ENCODE data around the gene CCDC32.
"Not testable (repeated sequence)": the region's sequence is repeated elsewhere in the genome, so short reads cannot be mapped to it uniquely, and the experiment has no call there.

The CCDC32 gene, protein sequence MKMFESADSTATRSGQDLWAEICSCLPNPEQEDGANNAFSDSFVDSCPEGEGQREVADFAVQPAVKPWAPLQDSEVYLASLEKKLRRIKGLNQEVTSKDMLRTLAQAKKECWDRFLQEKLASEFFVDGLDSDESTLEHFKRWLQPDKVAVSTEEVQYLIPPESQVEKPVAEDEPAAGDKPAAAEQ

DNA sequence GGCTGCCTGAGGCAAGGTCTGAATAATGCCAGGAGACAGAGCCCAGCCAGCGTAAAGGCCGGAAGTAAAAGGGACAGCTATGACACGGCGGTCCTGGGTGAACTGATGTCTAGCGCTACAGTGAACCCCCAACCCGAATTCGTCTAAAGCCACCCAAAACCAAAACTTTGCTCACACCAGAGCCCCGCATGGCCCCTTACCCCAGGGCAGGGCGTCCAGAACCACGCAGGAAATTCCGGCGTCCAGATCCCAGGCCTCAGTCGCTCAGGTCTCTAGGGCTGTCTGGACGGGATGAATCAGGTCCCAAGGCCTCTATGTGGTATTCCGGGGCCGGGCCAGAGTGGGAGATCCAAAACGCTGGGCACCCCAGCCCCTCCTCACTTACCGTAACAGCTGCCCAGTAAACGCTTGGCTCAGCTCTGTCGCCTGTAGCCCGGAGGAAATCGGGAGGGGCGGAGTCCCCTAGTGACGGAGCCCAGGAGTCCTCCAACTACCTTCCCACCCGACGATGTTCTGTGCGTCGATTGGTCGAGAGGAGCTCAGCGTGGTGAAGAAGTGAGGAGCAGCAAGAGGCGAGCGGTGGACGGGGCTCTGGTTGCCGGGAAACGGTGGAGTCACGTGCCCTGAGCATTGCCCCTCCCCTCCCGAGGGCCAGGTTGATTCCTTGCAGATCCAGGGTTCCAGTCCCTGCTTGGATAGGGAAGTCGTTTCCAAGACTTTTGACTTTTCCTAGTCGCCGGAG is at the start of gene CCDC32:
Gene CCDC32, minus strand, starts transcription at position 452 of the 742 bp plus-strand sequence. CDS start 2,027 bp downstream, outside the sequence.
- DNase-seq (ENCODE audit: low read depth): peak; percentile 92

DNA sequence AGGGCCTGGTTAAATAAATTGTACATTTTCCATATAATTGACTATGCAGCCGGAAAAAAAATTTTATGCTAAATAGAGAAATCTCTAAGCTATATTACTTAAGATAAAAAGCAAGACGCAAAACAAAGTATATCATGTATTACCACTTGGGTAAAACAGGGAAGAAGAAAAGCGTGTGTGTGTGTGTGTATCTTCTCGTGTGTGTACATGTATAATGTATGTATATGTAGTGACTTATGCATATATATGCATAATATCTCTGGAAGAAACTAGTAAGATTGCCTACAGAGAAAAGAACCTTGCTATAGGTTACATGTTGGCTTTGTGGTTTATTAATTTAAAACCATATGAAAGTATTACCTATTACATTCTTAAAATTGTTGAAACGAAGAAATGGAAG is 48.2 kb upstream of the CCDC32 start:
- DNase-seq (ENCODE audit: low read depth): no peak

- DNase-seq (ENCODE audit: low read depth): no peak
These were observed 39.1 kb upstream of the CCDC32 start for GRCh38 chr15:40603935-40604334.

DNA sequence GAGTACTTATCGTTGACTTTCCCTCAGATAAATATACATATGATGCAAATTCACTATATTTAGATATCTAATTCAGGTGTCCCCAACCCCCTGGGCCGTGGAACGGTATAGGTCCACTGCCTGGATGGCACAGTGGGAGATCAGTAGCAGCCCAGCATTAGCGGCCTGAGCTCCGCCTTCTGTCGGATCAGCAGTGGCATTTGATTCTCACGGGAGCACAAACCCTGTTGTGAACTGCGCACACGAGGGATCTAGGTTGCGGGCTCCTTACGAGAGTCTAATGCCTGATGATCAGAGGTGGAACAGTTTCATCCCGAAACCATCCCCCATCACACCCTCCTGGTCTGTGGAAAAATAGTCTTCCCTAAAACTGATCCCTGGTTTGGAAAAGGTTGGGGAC is 36.1 kb upstream of the CCDC32 start:
- no peak for DNase-seq (ENCODE audit: low read depth)

DNA sequence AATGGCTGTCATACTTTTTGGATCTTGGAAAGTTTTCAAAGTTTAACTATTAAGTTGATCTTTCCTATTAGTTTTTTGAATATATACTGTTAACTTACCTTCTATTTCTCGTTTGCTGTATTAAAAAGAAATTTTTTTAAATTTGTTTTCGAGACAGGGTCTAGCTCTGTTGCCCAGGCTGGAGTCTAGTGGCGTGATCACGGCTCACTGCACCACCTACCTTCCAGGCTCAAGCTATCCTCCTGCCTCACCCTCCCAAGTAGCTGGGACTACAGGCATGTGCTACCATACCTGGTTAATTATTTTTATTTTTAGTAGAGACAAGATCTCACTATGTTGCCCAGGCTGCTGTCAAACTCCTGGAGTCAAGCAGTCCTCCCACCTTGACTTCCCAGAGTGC is 33.8 kb upstream of the CCDC32 start:
- no peak for DNase-seq (ENCODE audit: low read depth)

DNA sequence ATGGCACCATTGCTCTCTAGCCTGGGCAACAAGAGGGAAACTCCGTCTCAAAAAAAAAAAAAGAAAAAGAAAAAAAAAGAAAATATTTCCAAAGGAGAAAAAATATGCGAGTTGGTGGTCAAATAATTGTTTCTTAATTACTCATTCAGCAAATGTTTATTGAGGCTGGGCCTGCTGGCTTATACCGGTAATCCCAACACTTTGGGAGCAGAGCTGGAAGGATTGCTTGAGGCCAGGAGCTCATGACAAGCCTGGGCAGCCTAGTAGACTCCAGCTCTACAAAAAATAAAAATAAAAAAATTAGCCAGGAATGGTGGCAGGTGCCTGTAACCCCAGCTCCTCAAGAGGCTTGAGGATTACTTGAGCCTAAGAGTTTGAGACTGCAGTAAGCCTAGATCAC is 33.3 kb upstream of the CCDC32 start:
- no peak for DNase-seq (ENCODE audit: low read depth)

DNA sequence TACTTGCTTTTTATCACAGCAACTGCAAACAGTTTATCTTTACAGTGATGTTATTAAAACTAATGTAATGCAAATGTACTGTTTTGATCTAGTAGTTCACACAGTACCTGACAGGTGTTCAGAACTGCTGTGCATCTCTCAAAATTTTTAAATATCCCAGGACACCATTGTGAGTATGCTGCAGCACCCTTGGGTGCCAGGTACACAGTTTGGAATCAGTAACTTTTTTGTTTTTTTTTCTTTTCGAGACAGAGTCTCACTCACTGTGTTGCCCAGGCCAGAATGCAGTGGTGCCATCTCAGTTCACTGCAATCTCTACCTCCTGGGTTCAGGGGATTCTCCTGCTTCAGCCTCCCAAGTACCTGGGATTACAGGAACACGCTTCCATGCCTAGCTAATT is 32.2 kb upstream of the CCDC32 start:
- no peak for DNase-seq (ENCODE audit: low read depth)

GRCh38 chr15:40595773-40596172 is 30.9 kb upstream of the CCDC32 start:
- no peak for DNase-seq (ENCODE audit: low read depth)

- DNase-seq (ENCODE audit: low read depth): no peak
These were observed 30.4 kb upstream of the CCDC32 start for GRCh38 chr15:40595219-40595618.

GRCh38 chr15:40594429-40594836 is 29.6 kb upstream of the CCDC32 start:
- DNase-seq (ENCODE audit: low read depth): peak; percentile 11

DNA sequence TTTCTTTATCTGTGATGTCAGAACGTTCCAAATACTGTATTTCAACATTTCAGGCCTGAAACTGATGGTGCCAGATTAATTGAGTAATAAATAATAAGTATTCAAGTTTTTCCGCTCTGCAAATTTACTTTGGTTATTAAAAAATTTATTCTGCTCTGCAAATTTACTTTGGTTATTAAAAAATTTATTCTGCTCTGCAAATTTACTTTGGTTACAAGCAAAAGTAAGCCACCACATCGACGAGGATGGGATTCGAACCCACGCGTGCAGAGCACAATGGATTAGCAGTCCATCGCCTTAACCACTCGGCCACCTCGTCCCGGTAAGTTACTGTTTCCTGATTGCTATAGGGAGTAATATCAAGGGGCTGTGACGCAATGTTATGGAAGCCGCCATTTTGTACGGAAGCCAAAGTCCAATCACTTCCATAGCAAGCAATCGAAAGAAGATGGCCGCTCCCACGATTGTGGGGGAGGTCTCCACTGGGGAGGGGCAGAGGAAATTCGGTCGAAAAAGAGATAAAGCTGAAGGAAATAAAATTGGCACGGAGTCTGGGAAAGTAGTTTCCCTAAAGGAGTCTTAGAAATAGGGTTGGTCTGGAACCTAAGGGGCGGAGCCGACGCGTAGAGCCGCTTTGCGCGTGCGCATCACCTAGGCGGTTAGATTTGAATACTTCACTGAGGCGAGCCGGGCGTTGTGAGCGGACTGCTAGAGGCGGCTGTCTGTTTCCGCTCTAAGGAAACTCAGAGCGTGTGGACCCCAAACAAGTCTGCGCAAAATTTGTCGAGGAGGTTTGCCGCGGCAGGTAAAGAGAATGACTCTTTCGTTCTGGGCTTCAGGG is 29.0 kb upstream of the CCDC32 start, which contains the start of gene KNL1:
Gene KNL1, plus strand, starts transcription at position 662 of the 841 bp plus-strand sequence. CDS start 8,683 bp downstream, outside the sequence.
- peak; percentile 85 for DNase-seq (ENCODE audit: low read depth)

- DNase-seq (ENCODE audit: low read depth): no peak
These were observed 28.3 kb upstream of the CCDC32 start for GRCh38 chr15:40593165-40593564.

- no peak for DNase-seq (ENCODE audit: low read depth)
These were observed 26.5 kb upstream of the CCDC32 start for GRCh38 chr15:40591389-40591788.

GRCh38 chr15:40590667-40591050 is 25.8 kb upstream of the CCDC32 start:
- DNase-seq (ENCODE audit: low read depth): no peak

GRCh38 chr15:40584191-40584590 is 19.3 kb upstream of the CCDC32 start:
- DNase-seq (ENCODE audit: low read depth): no peak

DNA sequence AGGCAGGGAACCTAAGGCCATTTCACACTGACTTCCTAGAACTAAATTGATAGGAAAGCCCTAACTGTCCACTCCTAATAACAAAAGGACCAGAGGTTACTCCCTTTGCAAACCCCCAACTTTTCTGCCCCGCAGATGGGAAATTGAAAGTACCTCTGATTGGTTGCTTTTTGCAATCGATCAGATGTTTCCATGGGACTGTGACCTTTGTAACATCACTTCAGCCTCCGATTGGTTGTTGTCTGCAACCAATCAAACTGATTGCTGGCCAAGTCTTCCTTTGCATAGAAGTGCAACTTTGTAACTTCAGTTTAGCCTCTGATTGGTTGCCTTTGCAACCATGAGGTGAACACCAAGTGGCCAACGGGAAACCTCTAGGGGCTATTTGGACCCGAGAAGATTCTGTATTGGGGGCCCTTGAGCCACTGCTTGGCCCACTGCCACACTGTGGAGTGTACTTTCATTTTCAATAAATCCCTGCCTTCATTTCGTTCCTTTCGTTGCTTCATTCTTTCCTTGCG is 17.9 kb upstream of the CCDC32 start:
- DNase-seq (ENCODE audit: low read depth): no peak

DNA sequence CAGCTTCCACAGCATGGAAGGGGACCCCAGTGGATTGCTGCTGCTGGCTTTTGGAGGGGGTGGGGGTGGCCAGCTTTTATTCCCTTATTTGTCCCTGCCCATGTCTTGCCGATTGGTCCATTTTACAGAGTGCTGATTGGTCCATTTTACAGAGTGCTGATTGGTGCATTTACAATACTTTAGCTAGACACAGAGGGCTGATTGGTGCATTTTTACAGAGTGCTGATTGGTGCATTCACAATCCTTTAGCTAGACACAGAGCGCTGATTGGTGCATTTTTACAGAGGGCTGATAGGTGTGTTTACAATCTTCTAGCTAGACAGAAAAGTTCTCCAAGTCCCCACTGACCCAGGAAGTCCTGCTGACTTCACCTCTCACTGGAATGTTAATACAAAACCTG is 17.0 kb upstream of the CCDC32 start:
- DNase-seq (ENCODE audit: low read depth): not testable (repeated sequence)

DNA sequence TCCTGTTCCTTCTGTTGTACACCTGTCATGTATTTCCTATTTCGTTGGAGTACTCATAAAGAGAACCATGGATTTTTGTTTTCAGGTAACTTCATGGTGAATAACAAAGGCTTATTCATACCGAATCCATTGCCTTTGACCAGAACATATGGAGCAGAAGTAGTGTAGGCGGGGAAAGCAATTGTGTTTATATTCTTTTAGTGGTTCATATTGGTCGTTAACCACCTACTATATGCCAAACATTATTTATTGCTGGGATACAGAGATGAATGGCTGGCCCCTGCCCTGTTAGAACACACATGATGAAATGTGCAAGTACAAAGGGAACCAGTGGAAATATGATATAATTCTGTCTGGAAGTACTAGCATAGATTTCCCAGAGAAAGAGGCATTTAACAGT is 14.1 kb upstream of the CCDC32 start:
- no peak for DNase-seq (ENCODE audit: low read depth)

DNA sequence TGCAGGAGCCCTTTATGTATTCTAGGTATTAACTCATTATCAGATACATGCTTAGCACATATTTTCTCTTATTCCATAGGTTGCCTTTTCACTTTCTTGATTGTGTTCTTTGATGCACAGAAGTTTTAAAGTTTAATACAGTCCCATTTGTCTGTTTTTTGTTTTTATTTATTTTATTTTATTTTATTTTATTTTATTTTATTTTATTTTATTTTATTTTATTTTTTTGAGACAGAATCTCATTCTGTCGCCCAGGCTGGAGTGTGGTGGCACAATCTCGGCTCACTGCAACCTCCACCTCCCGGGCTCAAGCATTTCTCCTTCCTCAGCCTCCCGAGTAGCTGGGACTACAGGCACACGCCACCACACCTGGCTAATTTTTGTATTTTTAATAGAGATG is 12.1 kb upstream of the CCDC32 start:
- DNase-seq (ENCODE audit: low read depth): not testable (repeated sequence)

- no peak for DNase-seq (ENCODE audit: low read depth)
These were observed 10.3 kb upstream of the CCDC32 start for GRCh38 chr15:40575113-40575512.

DNA sequence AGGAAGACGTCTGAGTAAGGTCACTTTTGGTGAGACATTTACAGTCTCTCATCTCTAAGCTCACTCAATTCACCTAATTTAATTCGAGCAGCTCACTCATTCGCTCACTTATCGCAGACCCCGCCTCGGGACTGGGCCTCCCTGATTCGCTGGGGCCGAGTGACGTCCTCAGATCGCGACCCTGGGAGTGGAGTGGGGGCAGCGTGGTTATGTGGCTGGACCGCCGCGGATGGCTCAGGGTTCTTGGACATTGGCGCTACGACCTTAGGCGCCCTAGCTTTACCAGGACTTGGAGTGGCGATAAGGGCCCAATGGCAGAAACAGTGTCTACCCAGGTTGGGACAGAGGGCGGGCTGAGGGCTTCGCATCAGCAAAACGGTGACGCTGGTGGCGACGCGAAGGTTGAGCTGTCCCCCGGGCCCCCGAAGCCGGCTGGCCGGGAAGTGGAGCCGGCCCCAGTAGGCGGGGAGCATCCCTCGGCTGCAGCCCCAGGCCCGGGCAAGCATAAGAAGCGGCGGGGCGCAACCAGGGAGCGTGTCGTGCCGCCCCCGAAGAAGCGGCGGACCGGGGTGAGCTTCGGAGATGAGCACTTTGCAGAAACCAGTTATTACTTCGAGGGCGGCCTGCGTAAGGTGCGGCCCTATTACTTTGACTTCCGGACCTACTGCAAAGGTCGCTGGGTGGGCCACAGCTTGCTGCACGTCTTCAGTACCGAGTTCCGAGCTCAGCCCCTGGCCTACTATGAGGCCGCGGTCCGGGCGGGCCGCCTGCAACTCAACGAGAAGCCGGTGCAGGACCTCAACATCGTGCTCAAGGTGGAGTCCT is 4.5 kb upstream of the CCDC32 start, which contains the start of gene RPUSD2:
Gene RPUSD2, plus strand, starts transcription at position 171 of the 825 bp plus-strand sequence. Its CDS starts 39 bp downstream, at position 210.
- peak; percentile 87 for DNase-seq (ENCODE audit: low read depth)
